ENCODE results near the gene CLDN24. TPM values are rescaled to one million over a fixed set of nuclear protein-coding genes. Genes with fewer than 3 reads are reported as not detected.
A peak's percentile ranks its signal among the peaks of the same experiment; 100 is the strongest.

Gene CLDN24
- polyA plus RNA-seq, 1 of the 3 experiments (the other 2 are of a cell fraction): not detected

DNA sequence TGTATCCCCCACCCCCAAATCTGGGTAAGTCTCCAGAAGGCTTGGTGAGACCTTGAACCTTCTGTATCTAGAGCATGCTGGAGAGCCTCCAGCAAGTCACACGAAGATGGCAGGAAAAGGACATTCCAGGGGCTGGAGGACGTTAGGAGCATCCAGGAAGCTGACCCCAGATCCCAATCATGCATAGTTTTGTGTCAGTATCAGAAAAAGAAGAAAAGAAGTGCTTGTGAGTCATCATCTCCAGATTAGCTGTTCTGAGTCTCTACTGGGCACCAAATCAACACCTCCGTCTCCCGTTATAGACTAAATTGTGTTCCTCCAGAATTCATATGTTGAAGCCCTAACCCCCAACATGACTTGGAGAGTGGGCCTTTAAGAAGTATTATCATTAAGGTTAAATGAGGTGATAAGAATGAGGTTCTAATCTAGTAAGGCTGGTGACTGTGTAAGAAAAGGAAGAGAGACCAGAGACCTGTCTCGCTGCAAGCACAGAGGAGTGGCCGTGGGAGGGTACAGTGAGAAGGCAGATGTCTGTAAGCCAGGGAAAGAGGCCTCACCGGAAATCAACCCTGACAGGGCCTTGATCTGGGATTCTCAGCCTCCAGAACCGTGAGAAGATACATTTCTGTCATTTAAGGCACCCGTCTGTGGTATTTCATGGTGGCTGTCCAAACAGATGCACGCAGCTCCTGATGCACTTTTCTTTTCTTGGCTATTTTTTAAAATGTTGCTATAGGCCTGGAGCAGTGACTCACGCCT, 38.1 kb upstream of the CLDN24 start:
- peaks cover 21% of the 10 kb centered on the region for H3F3A ChIP-seq (replicated peaks; ENCODE audit: insufficient read depth)
- no peaks in the 10 kb centered on the region for H4K20me1 ChIP-seq (ENCODE audit: insufficient read depth)
- no peaks in the 10 kb centered on the region for H3K36me3 ChIP-seq (replicated peaks in 1 of 2; ENCODE audit: control insufficient read depth in 1 of 2, insufficient read depth in 2 of 2, low read length in 1 of 2)
- peak overlapping the region in 1 of 2 experiments; percentile 55; a peak in 2 of 4 replicates for H3K27ac ChIP-seq (ENCODE audit: low read depth in 2 of 2, low read length in 1 of 2)
- H3K27me3 ChIP-seq (ENCODE audit: insufficient read depth): no peaks in the 10 kb centered on the region
- DNase-seq: no peak
- TF ChIP-seq FOSL2 (IDR thresholded peaks at IDR 0.05; ENCODE audit: borderline replicate concordance, low read depth) (peak; percentile 78), EP300 (IDR thresholded peaks at IDR 0.05; ENCODE audit: borderline replicate concordance in 1 of 2, low read depth in 1 of 2, low read length in 1 of 2) (peak in 1 of 2 experiments; percentile 82; a peak in 2 of 4 replicates), SMC3 (IDR thresholded peaks at IDR 0.05; ENCODE audit: low read depth, low read length) (no peak), NFIC (IDR thresholded peaks at IDR 0.05; ENCODE audit: borderline replicate concordance) (peak; percentile 79), TEAD4 (IDR thresholded peaks at IDR 0.05; ENCODE audit: borderline replicate concordance, insufficient read depth) (peak; percentile 73), POLR2AphosphoS5 (IDR thresholded peaks at IDR 0.05; ENCODE audit: low read depth, low read length) (no peak), JUND (IDR thresholded peaks at IDR 0.05) (peak; percentile 73), TCF12 (IDR thresholded peaks at IDR 0.05) (peak; percentile 77), FOXJ3 (CRISPR knock-in tag; IDR thresholded peaks at IDR 0.05) (no peak), SIN3A (IDR thresholded peaks at IDR 0.05; ENCODE audit: borderline replicate concordance, low read depth, low read length) (no peak), FOXM1 (IDR thresholded peaks at IDR 0.05; ENCODE audit: low read depth) (no peak), GABPA (IDR thresholded peaks at IDR 0.05; ENCODE audit: low read depth) (no peak), RXRA (IDR thresholded peaks at IDR 0.05; ENCODE audit: borderline replicate concordance, low read depth) (no peak)
- TF ChIP-seq, protein P1, sequence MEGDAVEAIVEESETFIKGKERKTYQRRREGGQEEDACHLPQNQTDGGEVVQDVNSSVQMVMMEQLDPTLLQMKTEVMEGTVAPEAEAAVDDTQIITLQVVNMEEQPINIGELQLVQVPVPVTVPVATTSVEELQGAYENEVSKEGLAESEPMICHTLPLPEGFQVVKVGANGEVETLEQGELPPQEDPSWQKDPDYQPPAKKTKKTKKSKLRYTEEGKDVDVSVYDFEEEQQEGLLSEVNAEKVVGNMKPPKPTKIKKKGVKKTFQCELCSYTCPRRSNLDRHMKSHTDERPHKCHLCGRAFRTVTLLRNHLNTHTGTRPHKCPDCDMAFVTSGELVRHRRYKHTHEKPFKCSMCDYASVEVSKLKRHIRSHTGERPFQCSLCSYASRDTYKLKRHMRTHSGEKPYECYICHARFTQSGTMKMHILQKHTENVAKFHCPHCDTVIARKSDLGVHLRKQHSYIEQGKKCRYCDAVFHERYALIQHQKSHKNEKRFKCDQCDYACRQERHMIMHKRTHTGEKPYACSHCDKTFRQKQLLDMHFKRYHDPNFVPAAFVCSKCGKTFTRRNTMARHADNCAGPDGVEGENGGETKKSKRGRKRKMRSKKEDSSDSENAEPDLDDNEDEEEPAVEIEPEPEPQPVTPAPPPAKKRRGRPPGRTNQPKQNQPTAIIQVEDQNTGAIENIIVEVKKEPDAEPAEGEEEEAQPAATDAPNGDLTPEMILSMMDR (IDR thresholded peaks at IDR 0.05): no peak
- TF ChIP-seq, protein P2, sequence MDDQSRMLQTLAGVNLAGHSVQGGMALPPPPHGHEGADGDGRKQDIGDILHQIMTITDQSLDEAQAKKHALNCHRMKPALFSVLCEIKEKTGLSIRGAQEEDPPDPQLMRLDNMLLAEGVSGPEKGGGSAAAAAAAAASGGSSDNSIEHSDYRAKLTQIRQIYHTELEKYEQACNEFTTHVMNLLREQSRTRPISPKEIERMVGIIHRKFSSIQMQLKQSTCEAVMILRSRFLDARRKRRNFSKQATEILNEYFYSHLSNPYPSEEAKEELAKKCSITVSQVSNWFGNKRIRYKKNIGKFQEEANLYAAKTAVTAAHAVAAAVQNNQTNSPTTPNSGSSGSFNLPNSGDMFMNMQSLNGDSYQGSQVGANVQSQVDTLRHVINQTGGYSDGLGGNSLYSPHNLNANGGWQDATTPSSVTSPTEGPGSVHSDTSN (IDR thresholded peaks at IDR 0.05): peak; percentile 74
- TF ChIP-seq, protein P3, sequence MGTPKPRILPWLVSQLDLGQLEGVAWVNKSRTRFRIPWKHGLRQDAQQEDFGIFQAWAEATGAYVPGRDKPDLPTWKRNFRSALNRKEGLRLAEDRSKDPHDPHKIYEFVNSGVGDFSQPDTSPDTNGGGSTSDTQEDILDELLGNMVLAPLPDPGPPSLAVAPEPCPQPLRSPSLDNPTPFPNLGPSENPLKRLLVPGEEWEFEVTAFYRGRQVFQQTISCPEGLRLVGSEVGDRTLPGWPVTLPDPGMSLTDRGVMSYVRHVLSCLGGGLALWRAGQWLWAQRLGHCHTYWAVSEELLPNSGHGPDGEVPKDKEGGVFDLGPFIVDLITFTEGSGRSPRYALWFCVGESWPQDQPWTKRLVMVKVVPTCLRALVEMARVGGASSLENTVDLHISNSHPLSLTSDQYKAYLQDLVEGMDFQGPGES (IDR thresholded peaks at IDR 0.05; ENCODE audit: low read depth, low read length): no peak
- ChIA-PET POLR2A (no interaction called here), CTCF (no interaction called here)
- no peak overlapping the region for H3K4me3 ChIP-seq (ENCODE audit: low read depth in 2 of 2, low read length in 1 of 2)
- WGBS (ENCODE audit: low lambda C conversion rate): 47% methylated on average over 11 of the region's 11 CpGs
- no peaks in the 10 kb centered on the region for H3K9me2 ChIP-seq
- peak overlapping the region; percentile 18; the same call in 1 of the 2 replicates for H3K4me2 ChIP-seq
- H3K4me1 ChIP-seq (ENCODE audit: control insufficient read depth in 1 of 2, insufficient read depth in 2 of 2, low read depth in 1 of 2, low read length in 1 of 2): 0 out of 4 replicates have a peak, but pooled peaks cover 0 to 16% of the 10 kb centered on the region in 2 experiments
- H2AFZ ChIP-seq (ENCODE audit: low read depth): no peak overlapping the region
- H3K79me2 ChIP-seq (ENCODE audit: insufficient read depth): no peaks in the 10 kb centered on the region
- no peaks in the 10 kb centered on the region for H3K9me3 ChIP-seq
- H3K9ac ChIP-seq: no peak overlapping the region
